Aorta (tissue), 5 donors: ENCODE data around the gene C10orf90. TPM values are rescaled to one million over a fixed set of nuclear protein-coding genes. Genes with fewer than 3 reads are reported as not detected.

Experiments used
- ATAC-seq: fragments of 200-7000 bp; cut with Tn5 transposase; one replicate; pipeline ENCODE4 v1.9.1; 2022; ENCODE audit warnings: moderate library complexity; ENCODE audit not compliant: low FRiP score
- DNase-seq, 2 donors: peaks; one replicate each; pipeline ENCODE4 v3.0.0-alpha.2; 2020
- H3K27ac ChIP-seq, 2 donors: one replicate each; pipeline ENCODE4 v1.5.1; 2013; ENCODE audit warnings: low read length in 2 of 2, mild to moderate bottlenecking in 2 of 2, moderate library complexity in 2 of 2, control low read depth in 1 of 2, inconsistent platforms in 1 of 2, low read depth in 1 of 2
- H3K27me3 ChIP-seq, 2 donors: one replicate each; pipeline ENCODE4 v1.6.1; 2013; ENCODE audit warnings: control low read depth in 1 of 2, low read length in 1 of 2, mild to moderate bottlenecking in 1 of 2, moderate library complexity in 1 of 2; ENCODE audit not compliant: insufficient read depth in 2 of 2, control insufficient read depth in 1 of 2
- H3K36me3 ChIP-seq, 2 donors: one replicate each; pipeline ENCODE4 v1.6.1; 2013; ENCODE audit warnings: control low read depth in 1 of 2, low read length in 1 of 2, mild to moderate bottlenecking in 1 of 2; ENCODE audit not compliant: insufficient read depth in 2 of 2, control insufficient read depth in 1 of 2
- H3K4me1 ChIP-seq, 2 donors: one replicate each; pipeline ENCODE4 v1.6.1; 2013; ENCODE audit warnings: low read length in 2 of 2, control low read depth in 1 of 2, mild to moderate bottlenecking in 1 of 2, moderate library complexity in 1 of 2; ENCODE audit not compliant: insufficient read depth in 2 of 2, control insufficient read depth in 1 of 2
- H3K4me3 ChIP-seq, 2 donors: one replicate each; pipeline ENCODE4 v1.5.1; 2013; ENCODE audit warnings: low read length in 2 of 2, control low read depth in 1 of 2, mild to moderate bottlenecking in 1 of 2
- H3K9me3 ChIP-seq: one replicate; pipeline ENCODE4 v1.6.1; 2013; ENCODE audit warnings: mild to moderate bottlenecking, low read length; ENCODE audit not compliant: control insufficient read depth
- WGBS, 2 donors: extraction: QIAGEN DNeasy Blood & Tissue Kit; methylation state at CpG; one replicate each; pipeline ENCODE4 v1.1.7; 2013; 5-methylcytosine and 5-hydroxymethylcytosine counted together
- intact Hi-C, 2 donors: fragments of 100-400 bp; cut with DNase I; formaldehyde crosslinking; loops; one replicate each; pipeline versions ENCODE4 v1.14.2 to v1.15.0; 2022
- polyA plus RNA-seq, 2 donors: library from polyadenylated mRNA; stranded (reverse); fragments of 200-250 nt; gene quantifications; one replicate each; pipeline ENCODE4 v1.2.3, GENCODE V29; 2013
- total RNA-seq, 2 donors: library from RNA; stranded (reverse); fragmentation: NEBNext Ultra II Directional; extraction: Animal tissue kit (Norgen Biotek cat#: 25700); gene quantifications; one replicate each; pipeline ENCODE4 v1.2.1, GENCODE V29; 2021
- donor health status: healthy with polysubstance abuse.
- donor health status: Bipolar disorder and iron deficiency.
- donor health status: DM: no; HTN: no; CAD: no.
- donor health status: DM: no; HTN: no; CAD: no.
- donor health status: DM: yes; HTN: yes; CAD: no.

Gene C10orf90
- total and polyA plus RNA-seq, 4 donors: not detected

- DNase-seq (no peak), ATAC-seq (no peak)
- no peaks in the 10 kb centered on the region for H3K27me3 ChIP-seq
- 85 to 87% methylated on average over 4 of the region's 4 CpGs for WGBS, 2 donors
- intact Hi-C loops: no loop called here
- no peaks in the 10 kb centered on the region for H3K36me3 ChIP-seq
- H3K4me1 ChIP-seq: no peaks in the 10 kb centered on the region
- H3K27ac ChIP-seq: no peak overlapping the region
- no peak overlapping the region for H3K4me3 ChIP-seq
- no peaks in the 10 kb centered on the region for H3K9me3 ChIP-seq
Measured at GRCh38 chr10:126668505-126668904, 2.0 kb downstream of the C10orf90 start.

GRCh38 chr10:126667568-126667967 is 2.9 kb downstream of the C10orf90 start:
- Histone ChIP-seq H3K4me3 (no peak overlapping the region), H3K9me3 (no peaks in the 10 kb centered on the region), H3K27me3 (no peaks in the 10 kb centered on the region), H3K36me3 (no peaks in the 10 kb centered on the region), H3K4me1 (no peaks in the 10 kb centered on the region), H3K27ac (no peak overlapping the region)
- ATAC-seq: no peak
- DNase-seq: no peak
- 83 to 86% methylated on average over 3 of the region's 3 CpGs for WGBS, 2 donors
- intact Hi-C loops: no loop called here

GRCh38 chr10:126665207-126665606 is 5.3 kb downstream of the C10orf90 start:
- ATAC-seq (no peak), DNase-seq (no peak)
- no peaks in the 10 kb centered on the region for H3K27me3 ChIP-seq
- no peak overlapping the region for H3K4me3 ChIP-seq
- no peaks in the 10 kb centered on the region for H3K9me3 ChIP-seq
- no peaks in the 10 kb centered on the region for H3K4me1 ChIP-seq
- no peaks in the 10 kb centered on the region for H3K36me3 ChIP-seq
- no peak overlapping the region for H3K27ac ChIP-seq
- intact Hi-C loops: no loop called here
- WGBS, 2 donors: 69 to 82% methylated on average over 4 of the region's 4 CpGs

GRCh38 chr10:126663880-126664279 is 6.6 kb downstream of the C10orf90 start:
- 45 to 56% methylated on average over 5 of the region's 5 CpGs for WGBS, 2 donors
- no peak for ATAC-seq
- no peak overlapping the region for H3K4me3 ChIP-seq
- DNase-seq: no peak
- no peaks in the 10 kb centered on the region for H3K36me3 ChIP-seq
- no peak overlapping the region for H3K27ac ChIP-seq
- intact Hi-C loops: no loop called here
- H3K9me3 ChIP-seq: peaks cover 1% of the 10 kb centered on the region
- H3K27me3 ChIP-seq: no peaks in the 10 kb centered on the region
- H3K4me1 ChIP-seq: no peaks in the 10 kb centered on the region

GRCh38 chr10:126663328-126663727 is 7.2 kb downstream of the C10orf90 start:
- Histone ChIP-seq H3K9me3 (peaks cover 1% of the 10 kb centered on the region), H3K4me3 (no peak overlapping the region), H3K27me3 (no peaks in the 10 kb centered on the region), H3K27ac (no peak overlapping the region), H3K36me3 (no peaks in the 10 kb centered on the region), H3K4me1 (no peaks in the 10 kb centered on the region)
- 78 to 79% methylated on average over 9 of the region's 9 CpGs for WGBS, 2 donors
- intact Hi-C loops: no loop called here
- ATAC-seq: no peak
- DNase-seq: no peak

- Histone ChIP-seq H3K4me1 (no peaks in the 10 kb centered on the region), H3K4me3 (no peak overlapping the region), H3K27ac (no peak overlapping the region), H3K36me3 (no peaks in the 10 kb centered on the region), H3K9me3 (peaks cover 1% of the 10 kb centered on the region), H3K27me3 (no peaks in the 10 kb centered on the region)
- no peak for ATAC-seq
- 72 to 80% methylated on average over 4 of the region's 4 CpGs for WGBS, 2 donors
- DNase-seq: no peak
- intact Hi-C loops: no loop called here
Measured at GRCh38 chr10:126661841-126662515, 8.5 kb downstream of the C10orf90 start.

GRCh38 chr10:126661356-126661755 is 9.1 kb downstream of the C10orf90 start:
- DNase-seq (no peak), ATAC-seq (no peak)
- 67 to 79% methylated on average over 1 of the region's 1 CpG for WGBS, 2 donors
- Histone ChIP-seq H3K27ac (no peak overlapping the region), H3K4me1 (no peaks in the 10 kb centered on the region), H3K9me3 (peaks cover 1% of the 10 kb centered on the region), H3K4me3 (no peak overlapping the region), H3K27me3 (no peaks in the 10 kb centered on the region), H3K36me3 (no peaks in the 10 kb centered on the region)
- intact Hi-C loops: no loop called here

GRCh38 chr10:126659750-126660149 is 10.7 kb downstream of the C10orf90 start:
- no peaks in the 10 kb centered on the region for H3K36me3 ChIP-seq
- H3K9me3 ChIP-seq: peaks cover 1% of the 10 kb centered on the region
- no peaks in the 10 kb centered on the region for H3K27me3 ChIP-seq
- ATAC-seq: no peak
- H3K4me1 ChIP-seq: no peaks in the 10 kb centered on the region
- no peak overlapping the region for H3K27ac ChIP-seq
- DNase-seq: no peak
- intact Hi-C loops: no loop called here
- whole genome bisulfite sequencing, 2 donors: 63 to 67% methylated on average over 4 of the region's 4 CpGs
- H3K4me3 ChIP-seq: no peak overlapping the region

- Histone ChIP-seq H3K4me3 (no peak overlapping the region), H3K27me3 (no peaks in the 10 kb centered on the region), H3K27ac (no peak overlapping the region), H3K4me1 (no peaks in the 10 kb centered on the region), H3K36me3 (no peaks in the 10 kb centered on the region), H3K9me3 (peaks cover 1% of the 10 kb centered on the region)
- intact Hi-C loops: no loop called here
- ATAC-seq: no peak
- DNase-seq: no peak
- WGBS, 2 donors: 81 to 88% methylated on average over 4 of the region's 4 CpGs
Measured at GRCh38 chr10:126658928-126659327, 11.6 kb downstream of the C10orf90 start.
